Keratinocyte (primary cell): Measurements from ENCODE around the gene GZMB. TPM values are rescaled to one million over a fixed set of nuclear protein-coding genes. Genes with fewer than 3 reads are reported as not detected.
"Not testable (repeated sequence)": the region's sequence is repeated elsewhere in the genome, so short reads cannot be mapped to it uniquely, and the experiment has no call there.

Source experiments
- DNase-seq: peaks from one replicate; pipeline ENCODE4 v3.0.0-alpha.2; 2011; ENCODE audit warnings: low read depth, missing footprints, low spot score
- FAIRE-seq: peaks from 2 replicates; lab custom pipeline; 2011; peaks lifted over from hg19 to GRCh38; lab: Jason Lieb, UNC
- H2AFZ ChIP-seq: 2 replicates; pipeline ENCODE4 v1.6.0; 2012; ENCODE audit warnings: low read length, control low read depth, inconsistent platforms; ENCODE audit not compliant: control insufficient read depth
- H3K27ac ChIP-seq: 2 replicates; pipeline ENCODE4 v1.5.1; 2011; ENCODE audit warnings: low read length; ENCODE audit not compliant: control insufficient read depth, insufficient read depth
- H3K27me3 ChIP-seq: 3 replicates; pipeline ENCODE4 v1.6.0; 2011; ENCODE audit warnings: low read length; ENCODE audit not compliant: control insufficient read depth, insufficient read depth; ENCODE audit errors: extremely low read depth
- H3K36me3 ChIP-seq, 2 experiments: 2 replicates in 1 of 2; 3 replicates in 1 of 2; pipeline ENCODE4 v1.5.1; 2011; ENCODE audit warnings: low read length in 2 of 2, mild to moderate bottlenecking in 1 of 2; ENCODE audit not compliant: control insufficient read depth in 2 of 2, insufficient read depth in 2 of 2; ENCODE audit errors: extremely low read depth in 1 of 2
- H3K4me1 ChIP-seq: 3 replicates; pipeline ENCODE4 v1.5.1; 2011; ENCODE audit warnings: low read length; ENCODE audit not compliant: control insufficient read depth, insufficient read depth; ENCODE audit errors: extremely low read depth
- H3K4me2 ChIP-seq: 3 replicates; pipeline ENCODE4 v1.6.0; 2011; ENCODE audit warnings: low read depth, low read length; ENCODE audit not compliant: control insufficient read depth, insufficient read depth; ENCODE audit errors: extremely low read depth
- H3K4me3 ChIP-seq, 3 experiments: fragments of 200-600 bp in 1 of 3; sonication (generic) in 1 of 3; 2 replicates in 2 of 3; 3 replicates in 1 of 3; pipeline ENCODE4 v1.5.1; 2011 to 2016; ENCODE audit warnings: low read length in 3 of 3, mild to moderate bottlenecking in 3 of 3, control low read depth in 2 of 3, inconsistent platforms in 1 of 3, low read depth in 1 of 3, mixed read lengths in 1 of 3, mixed run types in 1 of 3, moderate library complexity in 1 of 3; ENCODE audit not compliant: control insufficient read depth in 2 of 3, insufficient read depth in 2 of 3; ENCODE audit errors: extremely low read depth in 1 of 3
- H3K79me2 ChIP-seq: 2 replicates; pipeline ENCODE4 v1.6.0; 2012; ENCODE audit warnings: low read length; ENCODE audit not compliant: control insufficient read depth, insufficient read depth
- H3K9ac ChIP-seq: 3 replicates; pipeline ENCODE4 v1.6.0; 2011; ENCODE audit warnings: low read length; ENCODE audit not compliant: control insufficient read depth, insufficient read depth; ENCODE audit errors: extremely low read depth
- H3K9me1 ChIP-seq: 3 replicates; pipeline ENCODE4 v1.6.0; 2011; ENCODE audit warnings: low read length; ENCODE audit not compliant: control insufficient read depth, insufficient read depth; ENCODE audit errors: extremely low read depth
- H3K9me3 ChIP-seq: 2 replicates; pipeline ENCODE4 v1.5.1; 2012; ENCODE audit warnings: low read depth, low read length; ENCODE audit not compliant: control insufficient read depth
- H4K20me1 ChIP-seq: 3 replicates; pipeline ENCODE4 v1.6.0; 2011; ENCODE audit warnings: low read length; ENCODE audit not compliant: control insufficient read depth, insufficient read depth; ENCODE audit errors: extremely low read depth
- CTCF ChIP-seq, 3 experiments: IDR thresholded peaks in 1 of 3; conservative IDR thresholded peaks in 1 of 3; optimal IDR thresholded peaks in 1 of 3; 2 replicates in 2 of 3; 3 replicates in 1 of 3; pipeline versions ENCODE3 to v1.5.1; 2011; ENCODE audit warnings: low read length in 3 of 3, mild to moderate bottlenecking in 3 of 3, moderate library complexity in 2 of 3, control low read depth in 1 of 3, inconsistent platforms in 1 of 3; ENCODE audit not compliant: insufficient read depth in 2 of 3; ENCODE audit errors: extremely low read depth in 1 of 3
- EZH2 ChIP-seq: IDR thresholded peaks from one replicate; pipeline ENCODE4 v1.6.1; 2012; ENCODE audit warnings: inconsistent platforms, mild to moderate bottlenecking, low read length, moderate library complexity
- dilution Hi-C: fragments of 300-500 bp; cut with MboI; formaldehyde crosslinking; loops from one replicate; pipeline ENCODE4 v1.7.0; 2020; ENCODE audit warnings: low sequenced_read_pairs; ENCODE audit not compliant: extremely low pct_ligation_motif_present
- polyA plus RNA-seq, 5 experiments: library from polyadenylated mRNA; depleted of rRNA in 3 of 5; stranded (reverse) in 3 of 5; stranded (forward) in 1 of 5; unstranded in 1 of 5; fragments of >200 nt; gene quantifications; 1 replicate in 1 of 5; 2 replicates in 3 of 5; 3 replicates in 1 of 5; pipeline versions ENCODE4 v1.2.1 to v1.2.3, GENCODE V29; 2011 to 2012; ENCODE audit warnings: missing spikeins in 2 of 5, low read depth in 1 of 5, low replicate concordance in 1 of 5

The GZMB gene
- polyA plus RNA-seq, 1 donor (not counting 4 experiments of a cell fraction or from before 2014, with no cell fraction given): 0.08 TPM

GRCh38 chr14:24662753-24663152 is 28.8 kb upstream of the GZMB start:
- H4K20me1 ChIP-seq: no peaks in the 10 kb centered on the region

GRCh38 chr14:24659916-24660570 is 26.1 kb upstream of the GZMB start:
- Histone ChIP-seq H3K4me2 (no peak overlapping the region), H3K4me3 (no peak overlapping the region), H4K20me1 (no peaks in the 10 kb centered on the region), H3K9me1 (no peaks in the 10 kb centered on the region), H3K9me3 (no peaks in the 10 kb centered on the region), H3K9ac (no peak overlapping the region), H2AFZ (no peak overlapping the region), H3K4me1 (peaks cover 18% of the 10 kb centered on the region), H3K27me3 (no peaks in the 10 kb centered on the region), H3K79me2 (no peaks in the 10 kb centered on the region), H3K36me3 (no peaks in the 10 kb centered on the region), H3K27ac (no peak overlapping the region)
- no peak for TF ChIP-seq EZH2
- no peak for TF ChIP-seq CTCF (optimal IDR thresholded peaks at IDR 0.05 in 1 of 3, IDR thresholded peaks at IDR 0.05 in 1 of 3, conservative IDR thresholded peaks at IDR 0.05 in 1 of 3; ENCODE audit: extremely low read depth in 1 of 3, insufficient read depth in 2 of 3, low read length in 3 of 3)
- DNase-seq (no peak), FAIRE-seq (no peak)
- dilution Hi-C loops: no loop called here

More at GRCh38 chr14:24662753-24663152, 28.8 kb upstream of the GZMB start:
- Histone ChIP-seq H3K9ac (no peak overlapping the region), H3K9me1 (no peaks in the 10 kb centered on the region), H3K4me1 (peaks cover 29% of the 10 kb centered on the region), H2AFZ (no peak overlapping the region), H3K27me3 (no peaks in the 10 kb centered on the region), H3K4me3 (no peak overlapping the region), H3K9me3 (no peaks in the 10 kb centered on the region), H3K4me2 (no peak overlapping the region), H3K27ac (no peak overlapping the region), H3K36me3 (no peaks in the 10 kb centered on the region), H3K79me2 (no peaks in the 10 kb centered on the region)
- dilution Hi-C loops: no loop called here
- FAIRE-seq (no peak), DNase-seq (no peak)
- TF ChIP-seq EZH2 (no peak), CTCF (optimal IDR thresholded peaks at IDR 0.05 in 1 of 3, IDR thresholded peaks at IDR 0.05 in 1 of 3, conservative IDR thresholded peaks at IDR 0.05 in 1 of 3; ENCODE audit: extremely low read depth in 1 of 3, insufficient read depth in 2 of 3, low read length in 3 of 3) (no peak)

GRCh38 chr14:24648361-24648760 is 14.4 kb upstream of the GZMB start:
- H3K27me3 ChIP-seq, H2AFZ ChIP-seq, H3K4me3 ChIP-seq, H3K9me1 ChIP-seq, H3K79me2 ChIP-seq, H3K9me3 ChIP-seq, dilution Hi-C loops, FAIRE-seq, H3K4me2 ChIP-seq, H3K27ac ChIP-seq, DNase-seq, H4K20me1 ChIP-seq, H3K9ac ChIP-seq, H3K36me3 ChIP-seq, H3K4me1 ChIP-seq: not testable (repeated sequence)
